ENCODE measurements around the gene FNDC3B.

DNA sequence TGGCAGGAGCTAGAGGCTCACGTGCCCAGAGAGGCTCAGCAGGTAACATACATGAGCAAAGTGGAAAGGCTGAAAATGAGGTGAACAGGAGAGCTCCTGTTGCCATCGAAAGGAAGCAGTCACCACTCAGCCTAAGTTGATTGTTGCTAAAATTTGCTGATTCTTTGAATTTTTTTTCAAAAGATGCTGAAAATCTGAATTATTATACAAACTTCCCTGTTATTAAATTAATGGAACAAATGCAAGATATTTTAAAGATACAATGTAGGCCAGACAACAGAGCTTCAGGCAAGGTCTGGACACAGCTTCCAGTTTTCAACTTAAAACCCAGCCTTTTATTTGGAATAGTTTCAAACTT is 257.6 kb downstream of the FNDC3B start:
- no peak for TF ChIP-seq CTCF (IDR thresholded peaks at IDR 0.05)
- TF ChIP-seq EP300 (IDR thresholded peaks at IDR 0.05): no peak
- TF ChIP-seq POLR2A (IDR thresholded peaks at IDR 0.05): no peak
- no peak for TF ChIP-seq POLR2AphosphoS5 (IDR thresholded peaks at IDR 0.05)

Measured in suprapubic skin (tissue), 4 donors.